ENCODE data around the gene ZDHHC18.

GRCh38 chr1:26853156-26853555 is 26.7 kb downstream of the ZDHHC18 start:
- no peak for TF ChIP-seq EZH2phosphoT487 (IDR thresholded peaks at IDR 0.05)
- TF ChIP-seq, protein P1, sequence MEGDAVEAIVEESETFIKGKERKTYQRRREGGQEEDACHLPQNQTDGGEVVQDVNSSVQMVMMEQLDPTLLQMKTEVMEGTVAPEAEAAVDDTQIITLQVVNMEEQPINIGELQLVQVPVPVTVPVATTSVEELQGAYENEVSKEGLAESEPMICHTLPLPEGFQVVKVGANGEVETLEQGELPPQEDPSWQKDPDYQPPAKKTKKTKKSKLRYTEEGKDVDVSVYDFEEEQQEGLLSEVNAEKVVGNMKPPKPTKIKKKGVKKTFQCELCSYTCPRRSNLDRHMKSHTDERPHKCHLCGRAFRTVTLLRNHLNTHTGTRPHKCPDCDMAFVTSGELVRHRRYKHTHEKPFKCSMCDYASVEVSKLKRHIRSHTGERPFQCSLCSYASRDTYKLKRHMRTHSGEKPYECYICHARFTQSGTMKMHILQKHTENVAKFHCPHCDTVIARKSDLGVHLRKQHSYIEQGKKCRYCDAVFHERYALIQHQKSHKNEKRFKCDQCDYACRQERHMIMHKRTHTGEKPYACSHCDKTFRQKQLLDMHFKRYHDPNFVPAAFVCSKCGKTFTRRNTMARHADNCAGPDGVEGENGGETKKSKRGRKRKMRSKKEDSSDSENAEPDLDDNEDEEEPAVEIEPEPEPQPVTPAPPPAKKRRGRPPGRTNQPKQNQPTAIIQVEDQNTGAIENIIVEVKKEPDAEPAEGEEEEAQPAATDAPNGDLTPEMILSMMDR (IDR thresholded peaks at IDR 0.05): peak; percentile 79
- TF ChIP-seq EZH2 (IDR thresholded peaks at IDR 0.05): no peak
